Effector memory CD4-positive, alpha-beta T cell (primary cell): ENCODE data around the gene LGR5.

Experiments
- DNase-seq, 3 donors: peaks; one replicate each; pipeline ENCODE4 v3.0.0-alpha.2; 2020
- H3K27ac ChIP-seq: 2 replicates; pipeline ENCODE4 v1.7.0; 2013; ENCODE audit warnings: mild to moderate bottlenecking, low read length, moderate library complexity; ENCODE audit not compliant: insufficient read depth, poor library complexity, severe bottlenecking
- H3K27me3 ChIP-seq: replicated peaks from 2 replicates; pipeline ENCODE4 v1.7.0; 2013; ENCODE audit warnings: mild to moderate bottlenecking, low read length; ENCODE audit not compliant: insufficient read depth, control insufficient read depth, poor library complexity, severe bottlenecking
- H3K36me3 ChIP-seq: 2 replicates; pipeline ENCODE4 v1.7.0; 2013; ENCODE audit warnings: mild to moderate bottlenecking, low read length, moderate library complexity; ENCODE audit not compliant: control insufficient read depth, insufficient read depth
- H3K4me1 ChIP-seq: 2 replicates; pipeline ENCODE4 v1.7.0; 2013; ENCODE audit warnings: low read length, mild to moderate bottlenecking; ENCODE audit not compliant: control insufficient read depth, insufficient read depth, poor library complexity, severe bottlenecking
- H3K4me3 ChIP-seq: 2 replicates; pipeline ENCODE4 v1.7.0; 2013; ENCODE audit warnings: low read length, low read depth, mild to moderate bottlenecking; ENCODE audit not compliant: insufficient read depth, poor library complexity, severe bottlenecking
- H3K9me3 ChIP-seq: 2 replicates; pipeline ENCODE4 v1.7.0; 2013; ENCODE audit warnings: mild to moderate bottlenecking, low read length, moderate library complexity; ENCODE audit not compliant: control insufficient read depth
- total RNA-seq, 3 donors: gene quantifications; one replicate each; lab custom pipeline; 2026; lab: John Stamatoyannopoulos, UW

LGR5 gene, protein sequence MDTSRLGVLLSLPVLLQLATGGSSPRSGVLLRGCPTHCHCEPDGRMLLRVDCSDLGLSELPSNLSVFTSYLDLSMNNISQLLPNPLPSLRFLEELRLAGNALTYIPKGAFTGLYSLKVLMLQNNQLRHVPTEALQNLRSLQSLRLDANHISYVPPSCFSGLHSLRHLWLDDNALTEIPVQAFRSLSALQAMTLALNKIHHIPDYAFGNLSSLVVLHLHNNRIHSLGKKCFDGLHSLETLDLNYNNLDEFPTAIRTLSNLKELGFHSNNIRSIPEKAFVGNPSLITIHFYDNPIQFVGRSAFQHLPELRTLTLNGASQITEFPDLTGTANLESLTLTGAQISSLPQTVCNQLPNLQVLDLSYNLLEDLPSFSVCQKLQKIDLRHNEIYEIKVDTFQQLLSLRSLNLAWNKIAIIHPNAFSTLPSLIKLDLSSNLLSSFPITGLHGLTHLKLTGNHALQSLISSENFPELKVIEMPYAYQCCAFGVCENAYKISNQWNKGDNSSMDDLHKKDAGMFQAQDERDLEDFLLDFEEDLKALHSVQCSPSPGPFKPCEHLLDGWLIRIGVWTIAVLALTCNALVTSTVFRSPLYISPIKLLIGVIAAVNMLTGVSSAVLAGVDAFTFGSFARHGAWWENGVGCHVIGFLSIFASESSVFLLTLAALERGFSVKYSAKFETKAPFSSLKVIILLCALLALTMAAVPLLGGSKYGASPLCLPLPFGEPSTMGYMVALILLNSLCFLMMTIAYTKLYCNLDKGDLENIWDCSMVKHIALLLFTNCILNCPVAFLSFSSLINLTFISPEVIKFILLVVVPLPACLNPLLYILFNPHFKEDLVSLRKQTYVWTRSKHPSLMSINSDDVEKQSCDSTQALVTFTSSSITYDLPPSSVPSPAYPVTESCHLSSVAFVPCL
- 0 reads per million in 3 donors for total RNA-seq

DNA sequence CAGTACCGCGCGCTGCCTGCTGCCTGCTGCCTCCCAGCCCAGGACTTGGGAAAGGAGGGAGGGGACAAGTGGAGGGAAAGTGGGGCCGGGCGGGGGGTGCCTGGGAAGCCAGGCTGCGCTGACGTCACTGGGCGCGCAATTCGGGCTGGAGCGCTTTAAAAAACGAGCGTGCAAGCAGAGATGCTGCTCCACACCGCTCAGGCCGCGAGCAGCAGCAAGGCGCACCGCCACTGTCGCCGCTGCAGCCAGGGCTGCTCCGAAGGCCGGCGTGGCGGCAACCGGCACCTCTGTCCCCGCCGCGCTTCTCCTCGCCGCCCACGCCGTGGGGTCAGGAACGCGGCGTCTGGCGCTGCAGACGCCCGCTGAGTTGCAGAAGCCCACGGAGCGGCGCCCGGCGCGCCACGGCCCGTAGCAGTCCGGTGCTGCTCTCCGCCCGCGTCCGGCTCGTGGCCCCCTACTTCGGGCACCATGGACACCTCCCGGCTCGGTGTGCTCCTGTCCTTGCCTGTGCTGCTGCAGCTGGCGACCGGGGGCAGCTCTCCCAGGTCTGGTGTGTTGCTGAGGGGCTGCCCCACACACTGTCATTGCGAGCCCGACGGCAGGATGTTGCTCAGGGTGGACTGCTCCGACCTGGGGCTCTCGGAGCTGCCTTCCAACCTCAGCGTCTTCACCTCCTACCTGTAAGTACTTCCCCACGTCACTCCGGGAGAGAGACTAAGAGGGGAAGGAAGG, at the start of gene LGR5:
Gene LGR5, plus strand, starts transcription at position 186 of the 732 bp plus-strand sequence. Its CDS starts 283 bp downstream, at position 469.
- Histone ChIP-seq H3K36me3 (no peaks in the 10 kb centered on the region), H3K27ac (no peak within 1 kb of the TSS), H3K4me1 (peaks cover 7% of the 10 kb centered on the region), H3K4me3 (peak within 1 kb of the TSS; percentile 51), H3K9me3 (no peaks in the 10 kb centered on the region), H3K27me3 (peaks cover 3% of the 10 kb centered on the region)
- DNase-seq = no peak

DNA sequence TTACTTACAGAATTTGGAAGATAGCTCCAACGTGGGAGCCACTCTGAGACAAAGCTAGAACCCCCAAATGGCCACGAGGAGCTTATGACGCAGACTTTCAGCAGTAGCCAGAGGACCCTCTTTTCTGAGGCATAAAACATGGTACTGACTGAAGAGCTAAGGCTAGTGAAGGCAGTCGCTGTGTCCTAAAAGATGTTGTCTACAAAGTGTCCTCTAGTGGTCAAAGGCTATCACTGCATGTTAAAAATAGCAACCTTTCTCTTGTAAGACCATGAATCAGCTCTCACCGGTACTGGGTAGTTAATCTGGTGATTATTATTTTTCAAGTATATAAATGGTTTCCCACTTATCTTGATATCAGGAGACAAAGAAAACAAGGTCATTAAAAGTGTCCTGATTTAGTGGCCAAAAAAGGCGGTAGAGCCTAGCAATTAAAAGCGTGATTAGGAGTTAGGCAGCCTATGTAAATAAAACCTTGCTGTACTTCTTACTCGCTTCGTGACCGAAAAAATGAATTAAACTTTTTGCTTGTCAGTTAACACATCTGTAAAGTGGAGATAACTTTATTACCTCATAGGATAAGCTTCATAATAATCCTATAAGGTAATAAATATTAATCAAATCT, 47.0 kb upstream of the LGR5 start:
- Histone ChIP-seq H3K36me3 (no peaks in the 10 kb centered on the region), H3K4me1 (no peaks in the 10 kb centered on the region), H3K4me3 (no peak overlapping the region), H3K9me3 (no peaks in the 10 kb centered on the region), H3K27ac (no peak overlapping the region), H3K27me3 (no peaks in the 10 kb centered on the region)
- DNase-seq = no peak

- H3K9me3 ChIP-seq = no peaks in the 10 kb centered on the region
- no peak overlapping the region for H3K27ac ChIP-seq
- H3K4me1 ChIP-seq = no peaks in the 10 kb centered on the region
- H3K4me3 ChIP-seq = no peak overlapping the region
- H3K27me3 ChIP-seq = no peaks in the 10 kb centered on the region
- DNase-seq = no peak
- no peaks in the 10 kb centered on the region for H3K36me3 ChIP-seq
Measured at GRCh38 chr12:71393625-71394024, 46.0 kb upstream of the LGR5 start.

- Histone ChIP-seq H3K9me3 (no peaks in the 10 kb centered on the region), H3K27ac (no peak overlapping the region), H3K27me3 (no peaks in the 10 kb centered on the region), H3K4me3 (no peak overlapping the region), H3K36me3 (no peaks in the 10 kb centered on the region), H3K4me1 (no peaks in the 10 kb centered on the region)
- no peak for DNase-seq
Measured at GRCh38 chr12:71397433-71397954, 42.1 kb upstream of the LGR5 start.

DNA sequence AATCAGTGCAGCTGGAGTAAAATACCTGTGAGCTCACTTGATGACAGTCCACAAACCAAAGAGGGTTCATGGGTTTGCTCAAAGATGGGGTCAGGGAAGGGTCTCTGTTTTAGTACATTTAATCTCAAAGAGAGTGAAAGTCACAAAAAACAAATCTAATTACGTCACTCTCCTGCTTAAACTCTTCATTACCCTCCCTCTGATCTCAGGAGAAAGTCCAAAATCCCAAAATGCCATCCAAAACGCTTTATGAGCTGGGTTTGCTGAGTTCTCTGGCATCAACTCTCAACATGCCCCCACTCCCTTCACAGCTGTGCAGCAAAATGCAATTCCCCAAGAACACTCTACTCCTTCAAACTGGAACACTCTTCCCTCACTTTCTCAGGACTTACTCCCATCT, 40.4 kb upstream of the LGR5 start:
- H3K27ac ChIP-seq = no peak overlapping the region
- DNase-seq = no peak
- H3K36me3 ChIP-seq = no peaks in the 10 kb centered on the region
- no peak overlapping the region for H3K4me3 ChIP-seq
- H3K4me1 ChIP-seq = no peaks in the 10 kb centered on the region
- H3K27me3 ChIP-seq = no peaks in the 10 kb centered on the region
- H3K9me3 ChIP-seq = no peaks in the 10 kb centered on the region

DNA sequence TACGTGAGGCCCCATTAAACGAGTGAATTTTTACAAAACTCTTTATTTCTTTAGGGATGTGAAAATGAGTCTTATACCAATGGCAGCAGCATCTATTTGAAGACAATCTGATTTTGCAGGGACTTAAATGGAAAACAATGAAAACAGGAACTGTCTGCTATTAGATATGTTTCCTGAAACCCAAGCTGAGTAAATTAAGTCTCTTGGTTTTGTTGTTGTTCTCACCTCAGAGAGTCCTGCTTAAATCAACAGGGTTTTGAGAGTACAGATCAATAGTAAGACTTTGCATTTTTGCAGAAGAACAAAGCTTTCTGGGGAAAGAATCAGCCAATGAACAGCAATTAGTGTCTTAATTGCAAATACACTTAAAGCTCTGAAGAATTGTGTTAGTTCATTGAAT, 39.1 kb upstream of the LGR5 start:
- DNase-seq = no peak
- Histone ChIP-seq H3K36me3 (no peaks in the 10 kb centered on the region), H3K4me3 (no peak overlapping the region), H3K4me1 (no peaks in the 10 kb centered on the region), H3K27me3 (no peaks in the 10 kb centered on the region), H3K27ac (no peak overlapping the region), H3K9me3 (no peaks in the 10 kb centered on the region)

- Histone ChIP-seq H3K27me3 (no peaks in the 10 kb centered on the region), H3K36me3 (no peaks in the 10 kb centered on the region), H3K4me1 (no peaks in the 10 kb centered on the region), H3K27ac (no peak overlapping the region), H3K4me3 (no peak overlapping the region), H3K9me3 (peaks cover 3% of the 10 kb centered on the region)
- no peak for DNase-seq
Measured at GRCh38 chr12:71405884-71406283, 33.7 kb upstream of the LGR5 start.

- no peak overlapping the region for H3K4me3 ChIP-seq
- H3K36me3 ChIP-seq = no peaks in the 10 kb centered on the region
- no peaks in the 10 kb centered on the region for H3K4me1 ChIP-seq
- DNase-seq = no peak
- no peaks in the 10 kb centered on the region for H3K27me3 ChIP-seq
- H3K9me3 ChIP-seq = peaks cover 3% of the 10 kb centered on the region
- H3K27ac ChIP-seq = no peak overlapping the region
Measured at GRCh38 chr12:71407732-71408131, 31.9 kb upstream of the LGR5 start.

DNA sequence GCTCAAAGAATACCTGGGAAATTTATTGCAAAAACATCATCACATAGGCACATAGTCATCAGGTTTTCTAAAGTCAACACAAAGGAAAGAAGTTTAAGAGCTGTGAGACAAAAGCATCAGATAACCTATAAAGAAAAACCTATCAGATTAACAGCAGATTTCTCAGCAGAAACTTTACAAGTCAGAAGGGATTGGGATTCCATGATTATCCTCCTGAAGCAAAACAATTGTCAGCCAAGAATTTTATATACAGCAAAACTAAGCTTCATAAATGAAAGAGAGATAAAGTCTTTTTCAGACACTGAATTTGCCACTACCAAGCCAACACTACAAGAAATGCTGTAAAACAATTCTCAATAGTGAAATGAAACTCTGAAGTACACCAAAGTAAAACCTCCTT, 28.8 kb upstream of the LGR5 start:
- Histone ChIP-seq H3K36me3 (no peaks in the 10 kb centered on the region), H3K27ac (no peak overlapping the region), H3K9me3 (peaks cover 3% of the 10 kb centered on the region), H3K27me3 (no peaks in the 10 kb centered on the region), H3K4me1 (no peaks in the 10 kb centered on the region), H3K4me3 (no peak overlapping the region)
- DNase-seq = no peak
